ENCODE results near the gene PDGFRB.

- TF ChIP-seq POLR2A (IDR thresholded peaks at IDR 0.05) = no peak
- no peak for TF ChIP-seq CTCF (IDR thresholded peaks at IDR 0.05)
Measured at GRCh38 chr5:150179019-150179620, 23.5 kb upstream of the PDGFRB start.

Measured in right lobe of liver (tissue), 4 donors.